ENCODE measurements around the gene GTF2H2C.
"Not testable (repeated sequence)": the region's sequence is repeated elsewhere in the genome, so short reads cannot be mapped to it uniquely, and the experiment has no call there.

The GTF2H2C gene

DNA sequence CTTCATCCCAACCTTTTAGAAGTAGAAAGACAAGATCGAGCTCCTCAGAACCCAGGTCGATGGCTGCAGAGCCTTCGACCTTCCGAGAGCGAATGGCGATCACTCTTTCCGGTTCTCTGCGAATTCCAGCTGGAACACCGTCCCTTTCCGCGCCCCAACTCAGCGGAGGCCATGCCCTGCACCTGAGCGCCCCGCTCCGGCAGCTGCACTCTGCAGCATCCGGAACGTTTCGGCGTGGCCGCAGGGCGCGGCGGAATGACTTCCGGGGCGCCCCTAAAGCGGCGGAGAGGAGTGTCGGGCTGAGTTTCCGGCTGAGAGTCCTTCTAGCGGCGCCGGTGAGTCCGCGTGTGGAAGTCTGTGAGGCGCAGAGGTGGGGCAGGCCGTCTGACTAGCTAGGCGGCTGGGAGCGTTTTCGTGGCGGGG lies at the start of gene GTF2H2C:
TSS of gene GTF2H2C (plus strand) at position 284 of the 423 bp plus-strand sequence. CDS start 4,942 bp downstream, outside the sequence.
- DNase-seq = not testable (repeated sequence)

DNA sequence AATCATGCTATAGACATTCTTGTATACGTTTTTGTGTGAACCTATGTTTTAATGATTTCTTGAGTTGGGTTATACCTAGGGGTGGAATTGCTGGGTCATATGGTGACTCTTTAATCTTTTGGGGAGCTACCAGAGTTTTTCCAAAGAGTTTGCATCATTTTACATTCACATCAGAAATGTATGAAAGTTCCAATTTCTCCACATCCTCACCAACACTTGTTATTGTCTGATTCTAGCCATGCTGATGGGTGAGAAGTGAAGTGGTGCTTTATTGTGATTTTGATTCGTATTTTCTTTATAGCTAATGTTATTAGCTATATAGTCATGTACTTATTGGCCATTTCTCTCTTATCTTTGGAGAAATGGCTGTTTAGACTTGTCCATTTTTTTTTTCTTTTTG lies 49.3 kb upstream of the GTF2H2C start:
- DNase-seq = no peak

- no peak for DNase-seq
These were observed 47.2 kb upstream of the GTF2H2C start for GRCh38 chr5:69512740-69513260.

DNA sequence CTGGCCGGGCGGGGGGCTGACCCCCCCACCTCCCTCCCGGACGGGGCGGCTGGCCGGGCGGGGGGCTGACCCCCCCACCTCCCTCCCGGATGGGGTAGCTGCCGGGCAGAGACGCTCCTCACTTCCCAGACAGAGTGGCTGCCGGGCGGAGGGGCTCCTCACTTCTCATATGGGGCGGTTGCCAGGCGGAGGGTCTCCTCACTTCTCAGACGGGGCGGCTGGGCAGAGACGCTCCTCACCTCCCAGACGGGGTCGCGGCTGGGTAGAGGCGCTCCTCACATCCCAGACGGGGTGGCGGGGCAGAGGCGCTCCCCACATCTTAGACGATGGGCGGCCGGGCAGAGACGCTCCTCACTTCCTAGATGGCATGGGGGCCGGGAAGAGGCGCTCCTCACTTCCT lies 44.4 kb upstream of the GTF2H2C start:
- not testable (repeated sequence) for DNase-seq

- DNase-seq = no peak
These were observed 43.2 kb upstream of the GTF2H2C start for GRCh38 chr5:69516769-69517168.

GRCh38 chr5:69517763-69518212 lies 42.2 kb upstream of the GTF2H2C start:
- DNase-seq = peak; percentile 2

DNA sequence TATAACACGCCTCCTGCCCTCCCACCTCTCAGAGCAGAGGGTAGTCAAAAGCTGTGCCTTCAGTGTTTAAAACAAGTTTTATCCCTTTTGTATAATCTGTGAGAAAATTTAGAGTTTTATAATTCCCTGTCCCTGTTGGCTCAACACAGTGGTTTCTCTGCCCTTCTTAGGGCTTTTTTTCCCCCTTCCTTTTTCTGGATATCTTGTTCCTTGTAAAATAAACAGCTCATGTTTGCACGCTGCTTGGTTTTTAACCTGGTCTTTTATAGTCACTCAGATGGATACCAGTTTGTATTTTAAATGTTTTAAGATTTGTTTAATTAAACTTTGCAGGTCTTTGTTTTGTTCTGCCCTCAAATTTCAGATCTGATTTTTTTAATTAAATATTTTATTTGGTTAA lies 40.7 kb upstream of the GTF2H2C start:
- no peak for DNase-seq

- DNase-seq = no peak
These were observed 38.0 kb upstream of the GTF2H2C start for GRCh38 chr5:69522035-69522434.

GRCh38 chr5:69525490-69525889 lies 34.5 kb upstream of the GTF2H2C start:
- no peak for DNase-seq

GRCh38 chr5:69526660-69527059 lies 33.3 kb upstream of the GTF2H2C start:
- DNase-seq = no peak

- DNase-seq = no peak
These were observed 32.7 kb upstream of the GTF2H2C start for GRCh38 chr5:69527128-69527770.

DNA sequence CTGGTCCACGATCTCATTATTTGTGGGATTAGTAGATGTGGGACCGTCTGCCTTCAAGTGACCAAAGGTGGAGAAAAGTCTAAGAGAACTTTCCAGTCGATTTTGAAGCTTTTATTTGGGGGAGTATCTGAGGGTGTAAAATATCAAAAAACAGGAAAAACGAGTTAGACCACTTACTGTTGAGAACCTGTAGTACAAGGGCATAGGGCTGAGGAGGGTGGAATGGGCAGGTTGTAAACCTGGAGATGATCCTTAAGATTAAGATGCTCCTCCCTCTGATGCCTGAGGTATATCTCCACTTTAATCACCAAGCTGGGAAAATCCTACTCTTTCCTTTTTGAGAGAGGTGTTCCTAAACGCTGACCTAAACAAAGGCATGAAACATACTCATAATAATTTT lies 32.0 kb upstream of the GTF2H2C start:
- DNase-seq = no peak

DNA sequence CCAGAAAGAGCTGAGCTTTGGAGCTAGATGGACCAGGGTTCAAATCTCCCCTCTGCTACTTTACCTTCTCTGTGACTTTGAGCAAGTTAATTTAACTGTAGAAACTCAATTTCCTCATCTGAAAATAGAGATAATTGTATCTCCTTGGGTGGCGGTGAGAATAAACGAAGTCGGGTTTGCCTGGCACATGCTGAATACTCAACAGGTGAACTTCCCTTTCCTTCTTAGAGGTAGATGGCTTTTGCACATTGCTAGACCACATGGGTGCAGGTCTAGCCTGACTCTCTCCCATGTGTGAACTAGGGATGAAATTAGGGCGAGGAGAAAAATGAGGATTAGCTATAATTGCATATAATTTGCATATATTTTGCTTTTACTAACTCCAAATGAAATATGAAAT lies 31.4 kb upstream of the GTF2H2C start:
- DNase-seq = no peak

DNA sequence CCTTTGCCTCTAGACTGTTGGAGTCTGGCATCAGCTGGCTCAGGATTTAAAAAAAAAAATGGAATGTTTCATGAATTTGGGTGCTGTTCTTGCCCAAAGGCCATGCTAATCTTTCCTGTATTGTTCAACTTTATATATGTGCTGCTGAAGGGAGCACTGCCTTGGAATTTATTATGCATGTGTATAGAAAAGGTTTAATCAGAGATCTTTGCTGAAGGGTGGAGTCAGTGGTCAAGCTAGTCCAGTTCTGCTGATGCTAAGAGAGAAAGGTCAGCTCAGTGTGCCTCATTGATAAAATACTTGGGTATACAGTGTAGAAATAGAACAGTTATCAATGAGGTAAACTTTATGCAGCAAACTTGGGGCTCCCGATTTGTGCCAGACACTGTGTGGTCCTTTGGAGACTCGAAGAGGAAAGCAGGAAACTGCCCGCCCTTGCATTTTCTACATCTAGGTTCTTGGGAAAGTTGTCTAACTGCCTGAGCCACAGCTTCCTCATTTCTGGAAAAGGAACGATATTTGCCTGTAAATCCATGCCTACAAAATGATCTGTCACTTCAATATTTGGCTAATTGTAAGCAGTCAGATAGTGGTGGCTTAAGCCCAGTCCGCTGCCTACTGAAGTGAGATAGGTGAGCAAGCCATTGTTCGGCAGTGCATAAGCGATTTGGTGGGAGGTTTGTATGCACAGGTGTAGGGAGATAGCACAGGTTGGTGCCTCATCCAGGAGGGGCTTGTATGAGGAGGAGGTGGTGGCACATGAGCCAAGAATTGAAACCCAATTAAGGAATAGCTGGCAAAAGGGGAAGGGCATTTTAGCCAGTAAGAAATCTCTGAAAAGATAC lies 29.2 kb upstream of the GTF2H2C start:
- DNase-seq = peak; percentile 1

GRCh38 chr5:69531406-69531801 lies 28.6 kb upstream of the GTF2H2C start:
- no peak for DNase-seq

DNA sequence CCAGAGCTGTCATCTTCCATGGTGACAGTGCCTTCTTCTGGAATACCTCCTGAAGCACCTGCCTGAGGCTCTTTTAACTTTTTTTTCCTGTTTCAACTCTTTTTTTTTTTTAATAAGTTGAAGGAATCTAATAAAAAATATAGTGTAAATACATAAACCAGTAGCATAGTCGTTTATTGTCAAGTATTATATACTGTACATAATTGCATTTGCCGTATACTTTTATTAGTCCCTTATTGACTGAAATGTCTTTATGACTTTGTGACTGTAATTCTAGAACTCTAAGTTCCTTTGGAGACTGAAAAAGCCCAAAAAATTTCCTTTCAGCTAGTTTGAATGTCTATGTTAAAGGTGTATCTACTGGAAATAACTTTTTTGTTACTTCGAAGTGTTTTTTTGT lies 22.1 kb upstream of the GTF2H2C start:
- DNase-seq = not testable (repeated sequence)

GRCh38 chr5:69538735-69539134 lies 21.3 kb upstream of the GTF2H2C start:
- not testable (repeated sequence) for DNase-seq

- DNase-seq = not testable (repeated sequence)
These were observed 18.6 kb upstream of the GTF2H2C start for GRCh38 chr5:69541347-69541746.

- not testable (repeated sequence) for DNase-seq
These were observed 17.0 kb upstream of the GTF2H2C start for GRCh38 chr5:69542838-69543618.

GRCh38 chr5:69544602-69545001 lies 15.4 kb upstream of the GTF2H2C start:
- DNase-seq = not testable (repeated sequence)

- not testable (repeated sequence) for DNase-seq
These were observed 818 bp downstream of the GTF2H2C start for GRCh38 chr5:69560587-69561431.

DNA sequence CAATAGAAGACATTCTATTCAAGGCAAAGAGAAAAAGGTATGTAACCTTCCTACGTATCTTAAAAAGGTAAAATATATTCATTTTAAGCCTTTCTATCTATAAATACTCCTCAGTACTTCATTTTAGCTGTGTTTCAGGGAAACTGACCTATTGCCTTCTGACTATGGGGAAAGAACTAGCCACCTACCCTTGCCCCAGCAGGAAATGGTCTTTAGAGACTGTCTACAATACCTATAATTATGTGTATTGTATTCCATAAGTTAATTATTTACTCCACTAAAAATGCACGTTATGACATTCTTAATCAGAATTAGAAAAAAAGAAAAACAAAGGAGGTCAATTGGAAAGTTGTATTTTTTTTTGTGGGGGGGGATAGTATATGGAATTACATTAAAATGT lies 6.2 kb downstream of the GTF2H2C start:
- DNase-seq = not testable (repeated sequence)
